Heart left ventricle (tissue), 13 donors: ENCODE measurements around the gene MDFIC2.

ENCODE experiments used
- POLR2A ChIP-seq, 2 donors: fragments of 450-650 bp; IDR thresholded peaks; one replicate each; pipeline ENCODE4 v1.6.1; 2017; ENCODE audit warnings: antibody characterized with exemption in 2 of 2, mild to moderate bottlenecking in 2 of 2, moderate library complexity in 2 of 2
- TF ChIP-seq, protein P1 (sequence below), 12 donors: fragments of 200-600 bp; sonication (generic) in 4 of 12; IDR thresholded peaks; one replicate each; pipeline versions ENCODE4 v1.5.0 to v1.8.0; 2018 to 2022; ENCODE audit warnings: antibody characterized with exemption in 12 of 12, mild to moderate bottlenecking in 5 of 12
- donor health status: ischemic (EF 13 %, LVEDD 7.1; RV severe dilation, severe dysfunction).
- donor health status: DM: no; HTN: yes; CAD: no.
- donor health status: DM: no; HTN: no; CAD: no.
- donor health status: ischemic (EF 25% LVEDD 6.9; RV normal size, moderate dysfunction).
- donor health status: ischemic (EF 25% LVEDD 5.7; RV mildly dilated, moderate dysfunction).
- donor health status: ischemic (EF 35%, LVEDD 5.7; RV mildly dilated, moderate dysfunction).
- donor health status: nonischemic (EF 11% LVEDD 7.7; RV severe dilation, severe dysfunction).
- donor health status: DM: yes; HTN: yes; CAD: no.
- donor health status: PGD.
- donor health status: ischemic (EF 29% LVEDD 5.4; RV normal size, mild dysfunction).
- donor health status: nonischemic (EF 23%, LVEDD 6.1; RV moderate dilation, normal function).

DNA sequence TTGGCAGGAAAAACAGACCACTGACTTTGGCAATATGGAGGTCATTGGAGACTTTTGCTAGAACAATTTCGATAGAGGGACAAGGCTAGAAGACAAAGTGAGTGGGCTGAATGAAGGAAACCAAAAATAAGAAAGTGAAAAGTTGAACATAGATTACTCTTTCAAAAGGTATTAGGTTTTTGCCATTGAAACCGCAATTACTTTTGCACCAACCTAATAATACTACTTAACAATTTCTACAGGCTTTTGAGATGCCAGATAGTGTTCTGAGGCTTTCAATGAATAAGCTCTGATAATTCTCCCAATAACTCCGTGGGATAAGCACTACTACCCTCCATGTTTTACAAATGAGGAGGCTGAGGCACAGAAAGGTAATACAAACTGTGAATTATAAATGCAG is 85.0 kb downstream of the MDFIC2 start:
- TF ChIP-seq, protein P1, sequence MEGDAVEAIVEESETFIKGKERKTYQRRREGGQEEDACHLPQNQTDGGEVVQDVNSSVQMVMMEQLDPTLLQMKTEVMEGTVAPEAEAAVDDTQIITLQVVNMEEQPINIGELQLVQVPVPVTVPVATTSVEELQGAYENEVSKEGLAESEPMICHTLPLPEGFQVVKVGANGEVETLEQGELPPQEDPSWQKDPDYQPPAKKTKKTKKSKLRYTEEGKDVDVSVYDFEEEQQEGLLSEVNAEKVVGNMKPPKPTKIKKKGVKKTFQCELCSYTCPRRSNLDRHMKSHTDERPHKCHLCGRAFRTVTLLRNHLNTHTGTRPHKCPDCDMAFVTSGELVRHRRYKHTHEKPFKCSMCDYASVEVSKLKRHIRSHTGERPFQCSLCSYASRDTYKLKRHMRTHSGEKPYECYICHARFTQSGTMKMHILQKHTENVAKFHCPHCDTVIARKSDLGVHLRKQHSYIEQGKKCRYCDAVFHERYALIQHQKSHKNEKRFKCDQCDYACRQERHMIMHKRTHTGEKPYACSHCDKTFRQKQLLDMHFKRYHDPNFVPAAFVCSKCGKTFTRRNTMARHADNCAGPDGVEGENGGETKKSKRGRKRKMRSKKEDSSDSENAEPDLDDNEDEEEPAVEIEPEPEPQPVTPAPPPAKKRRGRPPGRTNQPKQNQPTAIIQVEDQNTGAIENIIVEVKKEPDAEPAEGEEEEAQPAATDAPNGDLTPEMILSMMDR (IDR thresholded peaks at IDR 0.05): no peak
- no peak for TF ChIP-seq POLR2A (IDR thresholded peaks at IDR 0.05)
